ENCODE measurements around the gene LRRC52.

DNA sequence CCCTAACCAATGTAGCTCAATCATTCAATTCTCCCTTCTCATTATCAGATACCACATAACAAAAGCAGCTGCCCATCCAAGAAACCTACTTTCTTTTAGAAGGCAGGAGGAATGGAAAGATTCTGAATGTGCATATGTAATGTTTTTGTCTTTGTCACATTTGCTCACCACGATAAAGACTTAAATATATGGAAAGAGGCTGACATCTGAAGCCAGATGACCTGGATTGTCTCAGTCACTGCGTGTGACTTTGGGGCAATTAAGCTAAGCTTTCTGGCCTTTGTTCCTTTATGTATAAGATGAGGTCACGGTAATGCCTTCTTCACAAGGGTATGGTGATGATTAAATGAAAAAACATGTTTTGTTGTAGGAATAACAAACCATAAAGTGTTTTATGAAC lies 42.6 kb downstream of the LRRC52 start:
- TF ChIP-seq, protein P1, sequence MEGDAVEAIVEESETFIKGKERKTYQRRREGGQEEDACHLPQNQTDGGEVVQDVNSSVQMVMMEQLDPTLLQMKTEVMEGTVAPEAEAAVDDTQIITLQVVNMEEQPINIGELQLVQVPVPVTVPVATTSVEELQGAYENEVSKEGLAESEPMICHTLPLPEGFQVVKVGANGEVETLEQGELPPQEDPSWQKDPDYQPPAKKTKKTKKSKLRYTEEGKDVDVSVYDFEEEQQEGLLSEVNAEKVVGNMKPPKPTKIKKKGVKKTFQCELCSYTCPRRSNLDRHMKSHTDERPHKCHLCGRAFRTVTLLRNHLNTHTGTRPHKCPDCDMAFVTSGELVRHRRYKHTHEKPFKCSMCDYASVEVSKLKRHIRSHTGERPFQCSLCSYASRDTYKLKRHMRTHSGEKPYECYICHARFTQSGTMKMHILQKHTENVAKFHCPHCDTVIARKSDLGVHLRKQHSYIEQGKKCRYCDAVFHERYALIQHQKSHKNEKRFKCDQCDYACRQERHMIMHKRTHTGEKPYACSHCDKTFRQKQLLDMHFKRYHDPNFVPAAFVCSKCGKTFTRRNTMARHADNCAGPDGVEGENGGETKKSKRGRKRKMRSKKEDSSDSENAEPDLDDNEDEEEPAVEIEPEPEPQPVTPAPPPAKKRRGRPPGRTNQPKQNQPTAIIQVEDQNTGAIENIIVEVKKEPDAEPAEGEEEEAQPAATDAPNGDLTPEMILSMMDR (IDR thresholded peaks at IDR 0.05) = no peak
- no peak for TF ChIP-seq POLR2A (IDR thresholded peaks at IDR 0.05)

Measured in body of pancreas (tissue), 4 donors.